GM12878 (cell line): Measurements from ENCODE around the gene STRBP. TPM values are rescaled to one million over a fixed set of nuclear protein-coding genes. Genes with fewer than 3 reads are reported as not detected.

Experiments
- ATAC-seq: fragments of 200-7000 bp; cut with Tn5 transposase; 3 replicates; pipeline ENCODE4 v1.9.1; 2020; ENCODE audit warnings: mild to moderate bottlenecking, moderate library complexity
- BruUV-seq: library from RNA; stranded (reverse); fragments of 400-500 nt; replicated peaks from 2 replicates; lab custom pipeline; 2021; lab: Mats Ljungman, UMichigan
- CTCF ChIA-PET: fragments of 300-600 bp; sonication (Branson Sonifier 250); formaldehyde crosslinking; extraction: SDS; loops from one replicate; lab custom pipeline; 2021; ENCODE audit warnings: inconsistent platforms; lab: Yijun Ruan, JAX
- POLR2A ChIA-PET: fragments of 350-600 bp; formaldehyde crosslinking; extraction: SDS; loops from one replicate; lab custom pipeline; 2021; ENCODE audit warnings: inconsistent platforms; lab: Charles Lee
- RAD21 ChIA-PET: fragments of 300-600 bp; sonication (Branson Sonifier 250); formaldehyde crosslinking; loops from one replicate; lab custom pipeline; 2023; ENCODE audit warnings: antibody characterized with exemption; ENCODE audit not compliant: unreplicated experiment; lab: Charles Lee
- SMC1A ChIA-PET: fragments of 300-600 bp; sonication (Branson Sonifier 250); formaldehyde crosslinking; loops from one replicate; lab custom pipeline; 2023; ENCODE audit not compliant: unreplicated experiment, uncharacterized antibody; lab: Charles Lee
- DNase-seq: peaks from one replicate; pipeline ENCODE4 v3.0.0-alpha.2; 2011; ENCODE audit warnings: low read depth, low spot score
- FAIRE-seq: peaks from 3 replicates; lab custom pipeline; 2011; peaks lifted over from hg19 to GRCh38; lab: Jason Lieb, UNC
- H2AFZ ChIP-seq: 2 replicates; pipeline ENCODE4 v1.6.0; 2011; ENCODE audit warnings: low read depth, low read length, control low read depth; ENCODE audit not compliant: control insufficient read depth
- H3K27ac ChIP-seq: 2 replicates; pipeline ENCODE4 v1.5.1; 2011; ENCODE audit warnings: control low read depth; ENCODE audit not compliant: control insufficient read depth, insufficient read depth
- H3K27me3 ChIP-seq, 2 experiments: replicated peaks in 1 of 2; 2 replicates each; pipeline versions ENCODE4 v1.6.0 to v1.6.1; 2011; ENCODE audit warnings: low read length in 1 of 2; ENCODE audit not compliant: control insufficient read depth in 2 of 2, insufficient read depth in 2 of 2
- H3K36me3 ChIP-seq, 2 experiments: 2 replicates each; pipeline ENCODE4 v1.5.1; 2011; ENCODE audit warnings: low read length in 1 of 2; ENCODE audit not compliant: control insufficient read depth in 2 of 2, insufficient read depth in 2 of 2
- H3K4me1 ChIP-seq: 2 replicates; pipeline ENCODE4 v1.6.1; 2011; ENCODE audit warnings: mild to moderate bottlenecking, low read length, moderate library complexity, mixed read lengths; ENCODE audit not compliant: control insufficient read depth, insufficient read depth
- H3K4me2 ChIP-seq: 2 replicates; pipeline ENCODE4 v1.6.0; 2011; ENCODE audit warnings: control low read depth; ENCODE audit not compliant: control insufficient read depth, insufficient read depth
- H3K4me3 ChIP-seq: fragments of 200-600 bp; sonication (generic); 2 replicates; pipeline ENCODE4 v1.5.1; 2016
- H3K79me2 ChIP-seq: 2 replicates; pipeline ENCODE4 v1.6.0; 2011; ENCODE audit warnings: low read length; ENCODE audit not compliant: control insufficient read depth, insufficient read depth
- H3K9ac ChIP-seq: 2 replicates; pipeline ENCODE4 v1.8.0; 2011; ENCODE audit warnings: low read length, control low read depth, mixed read lengths; ENCODE audit not compliant: control insufficient read depth, insufficient read depth
- H3K9me3 ChIP-seq: replicated peaks from 3 replicates; pipeline ENCODE4 v1.5.1; 2011; ENCODE audit warnings: mild to moderate bottlenecking, low read length; ENCODE audit not compliant: control insufficient read depth, insufficient read depth
- H4K20me1 ChIP-seq: 2 replicates; pipeline ENCODE4 v1.6.0; 2011; ENCODE audit not compliant: control insufficient read depth, insufficient read depth
- BRCA1 ChIP-seq: IDR thresholded peaks from 2 replicates; pipeline ENCODE4 v1.6.1; 2011; ENCODE audit warnings: low read depth, low read length, improper control_type of control experiment
- RAD21 ChIP-seq: IDR thresholded peaks from 2 replicates; pipeline ENCODE4 v1.6.1; 2011; ENCODE audit warnings: mild to moderate bottlenecking, low read depth, low read length, moderate library complexity; ENCODE audit not compliant: insufficient read depth
- SPI1 ChIP-seq: IDR thresholded peaks from 2 replicates; pipeline ENCODE4 v1.6.1; 2011; ENCODE audit warnings: low read depth, mild to moderate bottlenecking, low read length, moderate library complexity, borderline replicate concordance; ENCODE audit not compliant: insufficient read depth
- WGBS: methylation state at CpG from one replicate; pipeline ENCODE4 v1.1.6; 2016; ENCODE audit warnings: low lambda C conversion rate; ENCODE audit not compliant: insufficient replicate concordance, insufficient coverage; ENCODE audit errors: missing lambda C conversion rate; 5-methylcytosine and 5-hydroxymethylcytosine counted together
- in situ Hi-C: fragments of 300-500 bp; cut with MboI; formaldehyde crosslinking; loops from 9 replicates; pipeline ENCODE4 v1.14.3; 2018; ENCODE audit warnings: mixed read lengths
- intact Hi-C: fragments of 100-400 bp; cut with micrococcal nuclease; formaldehyde crosslinking; loops from one replicate; pipeline ENCODE4 v1.14.2; 2022; ENCODE audit not compliant: unreplicated experiment
- polyA plus RNA-seq, 11 experiments: library from polyadenylated mRNA; depleted of rRNA in 4 of 11; unstranded in 6 of 11; stranded (reverse) in 5 of 11; fragments of >200 nt; fragmentation: Nextera tagmentation in 4 of 11; fragmentation: Illumina TruSeq in 1 of 11; extraction: Ambion mirVana in 4 of 11; extraction: Trizol in 1 of 11; gene quantifications; 1 replicate in 1 of 11; 2 replicates in 10 of 11; pipeline versions ENCODE4 v1.2.1 to v1.2.3, GENCODE V29; 2011 to 2016; ENCODE audit warnings: inconsistent platforms in 2 of 11, missing spikeins in 2 of 11, low read depth in 1 of 11
- total RNA-seq, 4 experiments: library from RNA; depleted of rRNA in 3 of 4; stranded (reverse); fragments of >200 nt in 3 of 4; fragmentation: Illumina TruSeq in 1 of 4; extraction: Trizol in 1 of 4; gene quantifications; 2 replicates each; pipeline versions ENCODE4 v1.2.1 to v1.2.3, GENCODE V29; 2013 to 2021
- TF ChIP-seq, protein P1 (sequence below): fragments of 450-650 bp; IDR thresholded peaks from 2 replicates; pipeline ENCODE4 v1.6.1; 2017; ENCODE audit warnings: mild to moderate bottlenecking, moderate library complexity

Gene STRBP
- total and polyA plus RNA-seq, 10 of the 15 experiments (the other 5 are each of a cell fraction or from before 2014, with no cell fraction given), result 31.0 to 96.8 (median 71.4) TPM

GRCh38 chr9:123099042-123099441, 169.3 kb downstream of the STRBP start:
- Histone ChIP-seq H3K9me3 (no peaks in the 10 kb centered on the region), H3K27ac (no peak overlapping the region), H3K79me2 (no peaks in the 10 kb centered on the region; the same call in 1 of the 2 replicates), H3K4me1 (peaks cover 8% of the 10 kb centered on the region), H4K20me1 (no peaks in the 10 kb centered on the region), H2AFZ (no peak overlapping the region), H3K9ac (no peak overlapping the region), H3K4me2 (no peak overlapping the region), H3K4me3 (no peak overlapping the region), H3K36me3 (peaks cover 5 to 33% of the 10 kb centered on the region in 2 experiments), H3K27me3 (no peaks in the 10 kb centered on the region)
- intact Hi-C loops, result no loop called here
- RAD21 ChIA-PET, result no interaction called here
- FAIRE-seq (no peak), DNase-seq (no peak), ATAC-seq (no peak)
- POLR2A ChIA-PET, result no interaction called here
- SMC1A ChIA-PET, result interaction anchor here (0.7 kb wide), 1 partner anchor 219 kb away, joined by 3 read pairs; no protein-coding TSS in a partner anchor
- in situ Hi-C loops, result no loop called here
- 97% methylated on average over 6 of the region's 6 CpGs for WGBS
- CTCF ChIA-PET, result interaction anchor here (1.0 to 1.2 kb wide), 2 partner anchors 126 to 287 kb away, joined by 3 read pairs; no protein-coding TSS in a partner anchor
- TF ChIP-seq BRCA1 (no peak), SPI1 (no peak), RAD21 (no peak)
- TF ChIP-seq, protein P1, sequence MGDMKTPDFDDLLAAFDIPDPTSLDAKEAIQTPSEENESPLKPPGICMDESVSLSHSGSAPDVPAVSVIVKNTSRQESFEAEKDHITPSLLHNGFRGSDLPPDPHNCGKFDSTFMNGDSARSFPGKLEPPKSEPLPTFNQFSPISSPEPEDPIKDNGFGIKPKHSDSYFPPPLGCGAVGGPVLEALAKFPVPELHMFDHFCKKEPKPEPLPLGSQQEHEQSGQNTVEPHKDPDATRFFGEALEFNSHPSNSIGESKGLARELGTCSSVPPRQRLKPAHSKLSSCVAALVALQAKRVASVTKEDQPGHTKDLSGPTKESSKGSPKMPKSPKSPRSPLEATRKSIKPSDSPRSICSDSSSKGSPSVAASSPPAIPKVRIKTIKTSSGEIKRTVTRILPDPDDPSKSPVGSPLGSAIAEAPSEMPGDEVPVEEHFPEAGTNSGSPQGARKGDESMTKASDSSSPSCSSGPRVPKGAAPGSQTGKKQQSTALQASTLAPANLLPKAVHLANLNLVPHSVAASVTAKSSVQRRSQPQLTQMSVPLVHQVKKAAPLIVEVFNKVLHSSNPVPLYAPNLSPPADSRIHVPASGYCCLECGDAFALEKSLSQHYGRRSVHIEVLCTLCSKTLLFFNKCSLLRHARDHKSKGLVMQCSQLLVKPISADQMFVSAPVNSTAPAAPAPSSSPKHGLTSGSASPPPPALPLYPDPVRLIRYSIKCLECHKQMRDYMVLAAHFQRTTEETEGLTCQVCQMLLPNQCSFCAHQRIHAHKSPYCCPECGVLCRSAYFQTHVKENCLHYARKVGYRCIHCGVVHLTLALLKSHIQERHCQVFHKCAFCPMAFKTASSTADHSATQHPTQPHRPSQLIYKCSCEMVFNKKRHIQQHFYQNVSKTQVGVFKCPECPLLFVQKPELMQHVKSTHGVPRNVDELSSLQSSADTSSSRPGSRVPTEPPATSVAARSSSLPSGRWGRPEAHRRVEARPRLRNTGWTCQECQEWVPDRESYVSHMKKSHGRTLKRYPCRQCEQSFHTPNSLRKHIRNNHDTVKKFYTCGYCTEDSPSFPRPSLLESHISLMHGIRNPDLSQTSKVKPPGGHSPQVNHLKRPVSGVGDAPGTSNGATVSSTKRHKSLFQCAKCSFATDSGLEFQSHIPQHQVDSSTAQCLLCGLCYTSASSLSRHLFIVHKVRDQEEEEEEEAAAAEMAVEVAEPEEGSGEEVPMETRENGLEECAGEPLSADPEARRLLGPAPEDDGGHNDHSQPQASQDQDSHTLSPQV, result no peak
- BruUV-seq, result no TSS peak
